ENCODE results near the gene SLC5A5. TPM values are rescaled to one million over a fixed set of nuclear protein-coding genes. Genes with fewer than 3 reads are reported as not detected.

Gene SLC5A5
- total RNA-seq, 1 donor from 2014 or later, result not detected

DNA sequence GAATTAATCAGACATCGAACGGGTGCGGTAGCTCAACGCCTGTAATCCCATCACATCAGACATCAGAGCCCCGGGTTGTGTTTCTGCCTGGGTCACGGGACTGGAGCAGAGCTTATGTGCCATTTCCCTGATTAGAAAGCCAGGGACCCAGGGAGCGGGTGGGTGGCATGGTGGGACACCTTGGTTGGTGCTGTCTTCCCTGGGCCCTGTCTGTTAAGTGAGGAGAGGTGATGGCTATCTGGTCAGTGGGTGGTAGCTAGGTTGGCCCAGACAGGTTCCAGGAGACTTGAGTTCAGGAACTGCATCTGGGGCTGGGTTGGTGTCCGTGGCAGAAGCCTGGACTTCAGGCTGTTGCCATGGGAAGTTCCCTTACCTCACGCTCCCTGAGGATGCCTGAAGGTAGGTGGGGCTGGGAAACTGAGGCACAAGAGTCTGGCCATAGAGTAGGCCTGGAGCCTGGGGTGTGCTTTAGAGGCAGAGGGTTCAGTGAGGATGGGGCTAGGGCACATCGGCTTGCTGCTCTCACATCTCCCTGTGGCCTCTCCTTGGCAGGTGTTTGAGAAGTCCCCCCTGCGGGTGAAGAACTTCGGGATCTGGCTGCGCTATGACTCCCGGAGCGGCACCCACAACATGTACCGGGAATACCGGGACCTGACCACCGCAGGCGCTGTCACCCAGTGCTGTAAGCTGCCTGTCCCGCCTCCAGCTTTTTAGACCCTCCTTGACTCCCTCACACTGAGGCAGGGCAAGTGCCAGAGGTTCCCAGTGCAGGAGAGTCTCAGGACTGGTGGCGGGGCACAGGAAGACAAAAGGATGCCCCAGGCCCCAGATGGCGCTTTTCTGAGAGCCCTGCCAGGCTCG, 10.0 kb upstream of the SLC5A5 start:
- Histone ChIP-seq H3K9ac (ENCODE audit: low read depth in 1 of 3, low read length in 3 of 3) (peak overlapping the region; percentile 66 to 97 (median 85)), H3K4me3 (ENCODE audit: low read length in 3 of 3) (peak overlapping the region; percentile 51 to 97 (median 82)), H3K27ac (ENCODE audit: low read depth, low read length) (peak overlapping the region; percentile 90), H3K9me3 (ENCODE audit: control insufficient read depth in 3 of 3, low read length in 3 of 3) (no peaks in the 10 kb centered on the region), H3K4me1 (ENCODE audit: control insufficient read depth in 3 of 3, insufficient read depth in 3 of 3, low read length in 3 of 3) (peaks cover 31 to 56% (median 52%) of the 10 kb centered on the region in 3 donors), H3K36me3 (ENCODE audit: control insufficient read depth in 3 of 3, insufficient read depth in 3 of 3, low read length in 3 of 3) (peaks cover 37 to 49% (median 44%) of the 10 kb centered on the region in 3 donors), H3K27me3 (ENCODE audit: control insufficient read depth in 3 of 3, insufficient read depth in 3 of 3, low read length in 3 of 3) (no peaks in the 10 kb centered on the region)

DNA sequence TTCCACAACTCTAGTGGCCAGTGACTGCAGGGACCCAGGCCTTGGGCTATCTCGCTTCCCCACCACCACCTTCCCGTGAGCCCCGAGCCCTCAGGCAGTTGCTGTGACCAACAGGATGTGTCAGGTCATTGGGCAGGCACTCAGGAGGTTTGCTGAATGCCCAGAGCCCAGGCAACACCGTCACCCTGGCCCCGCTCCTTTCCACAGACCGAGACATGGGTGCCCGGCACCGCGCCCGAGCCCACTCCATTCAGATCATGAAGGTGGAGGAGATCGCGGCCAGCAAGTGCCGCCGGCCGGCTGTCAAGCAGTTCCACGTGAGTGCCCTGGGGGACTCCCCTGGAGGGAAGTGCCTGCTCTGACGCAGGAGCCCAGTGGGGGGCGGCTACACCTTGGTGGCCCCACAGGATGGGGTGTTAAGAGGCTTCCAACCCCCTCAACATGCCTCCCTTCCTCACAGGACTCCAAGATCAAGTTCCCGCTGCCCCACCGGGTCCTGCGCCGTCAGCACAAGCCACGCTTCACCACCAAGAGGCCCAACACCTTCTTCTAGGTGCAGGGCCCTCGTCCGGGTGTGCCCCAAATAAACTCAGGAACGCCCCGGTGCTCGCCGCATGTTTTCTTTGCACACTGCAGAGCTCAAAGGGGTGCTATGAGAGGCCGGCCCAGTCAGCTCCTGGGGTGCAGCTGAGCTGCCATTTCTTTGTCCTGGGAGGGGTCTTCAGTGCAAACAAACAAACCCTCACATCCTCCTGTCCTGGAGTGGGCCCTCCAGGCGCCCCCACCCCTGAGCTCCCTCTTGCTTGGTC, 8.8 kb upstream of the SLC5A5 start:
- H3K27me3 ChIP-seq (ENCODE audit: control insufficient read depth in 3 of 3, insufficient read depth in 3 of 3, low read length in 3 of 3), result no peaks in the 10 kb centered on the region
- H3K9me3 ChIP-seq (ENCODE audit: control insufficient read depth in 3 of 3, low read length in 3 of 3), result no peaks in the 10 kb centered on the region
- H3K4me1 ChIP-seq (ENCODE audit: control insufficient read depth in 3 of 3, insufficient read depth in 3 of 3, low read length in 3 of 3), result peaks cover 31 to 56% (median 52%) of the 10 kb centered on the region in 3 donors
- H3K36me3 ChIP-seq (ENCODE audit: control insufficient read depth in 3 of 3, insufficient read depth in 3 of 3, low read length in 3 of 3), result peaks cover 37 to 49% (median 44%) of the 10 kb centered on the region in 3 donors
- H3K27ac ChIP-seq (ENCODE audit: low read depth, low read length), result peak overlapping the region; percentile 79
- H3K9ac ChIP-seq (ENCODE audit: low read depth in 1 of 3, low read length in 3 of 3), result peak overlapping the region in 1 of 3 donors; percentile 97
- H3K4me3 ChIP-seq (ENCODE audit: low read length in 3 of 3), result peak overlapping the region in 1 of 3 donors; percentile 13

GRCh38 chr19:17863520-17864182, 8.1 kb upstream of the SLC5A5 start:
- Histone ChIP-seq H3K9me3 (ENCODE audit: control insufficient read depth in 3 of 3, low read length in 3 of 3) (no peaks in the 10 kb centered on the region), H3K36me3 (ENCODE audit: control insufficient read depth in 3 of 3, insufficient read depth in 3 of 3, low read length in 3 of 3) (peaks cover 37 to 49% (median 44%) of the 10 kb centered on the region in 3 donors), H3K27ac (ENCODE audit: low read depth, low read length) (peak overlapping the region; percentile 79), H3K4me1 (ENCODE audit: control insufficient read depth in 3 of 3, insufficient read depth in 3 of 3, low read length in 3 of 3) (peaks cover 31 to 56% (median 52%) of the 10 kb centered on the region in 3 donors), H3K9ac (ENCODE audit: low read depth in 1 of 3, low read length in 3 of 3) (peak overlapping the region in 1 of 3 donors; percentile 97), H3K27me3 (ENCODE audit: control insufficient read depth in 3 of 3, insufficient read depth in 3 of 3, low read length in 3 of 3) (no peaks in the 10 kb centered on the region), H3K4me3 (ENCODE audit: low read length in 3 of 3) (peak overlapping the region in 1 of 3 donors; percentile 13)

DNA sequence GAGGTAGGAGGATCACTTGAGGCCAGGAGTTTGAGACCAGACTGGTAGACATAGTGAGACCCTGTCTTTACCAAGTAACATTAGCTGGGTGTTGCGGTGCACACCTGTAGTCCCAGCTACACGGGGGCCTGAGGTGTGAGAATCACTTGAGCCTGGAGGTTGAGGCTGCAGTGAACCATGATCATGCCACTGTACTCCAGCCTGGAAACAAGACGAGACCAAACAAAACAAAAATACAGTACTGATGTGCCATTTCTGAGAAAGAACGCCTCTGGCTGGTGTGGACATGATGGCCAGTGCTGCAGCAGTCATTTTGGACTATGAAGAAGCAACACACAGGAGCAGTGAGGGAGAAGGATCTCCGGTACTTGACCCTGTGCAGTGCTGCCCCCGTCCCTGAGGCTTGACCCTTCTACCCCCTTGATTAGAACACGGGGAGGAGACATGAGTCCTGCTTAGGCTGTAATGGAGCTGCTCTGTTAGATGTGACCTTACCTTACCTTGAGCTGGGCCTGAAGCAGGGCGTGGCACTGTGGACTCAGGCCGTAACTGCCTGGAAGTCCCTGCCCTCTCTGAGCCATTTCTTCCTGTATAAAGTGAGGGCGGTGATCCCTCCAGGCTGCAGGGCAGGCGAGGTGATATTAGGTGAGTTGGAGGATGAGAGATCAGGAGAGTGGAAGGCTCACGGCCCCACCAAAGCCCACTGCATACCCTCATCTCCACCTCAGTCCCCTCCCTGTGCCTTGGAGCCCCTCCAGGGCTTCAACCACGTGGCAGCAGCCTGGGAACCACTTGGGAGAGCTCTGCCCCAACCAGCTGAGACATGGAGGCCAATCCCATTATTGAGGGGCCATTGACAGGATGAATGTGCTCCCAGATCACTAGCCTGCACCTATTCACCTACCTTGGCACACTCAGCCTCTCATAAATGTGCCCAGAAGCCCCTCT, 6.1 kb upstream of the SLC5A5 start:
- Histone ChIP-seq H3K4me1 (ENCODE audit: control insufficient read depth in 3 of 3, insufficient read depth in 3 of 3, low read length in 3 of 3) (peaks cover 28 to 48% (median 47%) of the 10 kb centered on the region in 3 donors), H3K36me3 (ENCODE audit: control insufficient read depth in 3 of 3, insufficient read depth in 3 of 3, low read length in 3 of 3) (peaks cover 37 to 49% (median 42%) of the 10 kb centered on the region in 3 donors), H3K9me3 (ENCODE audit: control insufficient read depth in 3 of 3, low read length in 3 of 3) (no peaks in the 10 kb centered on the region), H3K9ac (ENCODE audit: low read depth in 1 of 3, low read length in 3 of 3) (peak overlapping the region in 1 of 3 donors; percentile 33), H3K4me3 (ENCODE audit: low read length in 3 of 3) (no peak overlapping the region), H3K27ac (ENCODE audit: low read depth, low read length) (peak overlapping the region; percentile 7), H3K27me3 (ENCODE audit: control insufficient read depth in 3 of 3, insufficient read depth in 3 of 3, low read length in 3 of 3) (peaks cover 7 to 14% (median 7%) of the 10 kb centered on the region in 3 donors)

DNA sequence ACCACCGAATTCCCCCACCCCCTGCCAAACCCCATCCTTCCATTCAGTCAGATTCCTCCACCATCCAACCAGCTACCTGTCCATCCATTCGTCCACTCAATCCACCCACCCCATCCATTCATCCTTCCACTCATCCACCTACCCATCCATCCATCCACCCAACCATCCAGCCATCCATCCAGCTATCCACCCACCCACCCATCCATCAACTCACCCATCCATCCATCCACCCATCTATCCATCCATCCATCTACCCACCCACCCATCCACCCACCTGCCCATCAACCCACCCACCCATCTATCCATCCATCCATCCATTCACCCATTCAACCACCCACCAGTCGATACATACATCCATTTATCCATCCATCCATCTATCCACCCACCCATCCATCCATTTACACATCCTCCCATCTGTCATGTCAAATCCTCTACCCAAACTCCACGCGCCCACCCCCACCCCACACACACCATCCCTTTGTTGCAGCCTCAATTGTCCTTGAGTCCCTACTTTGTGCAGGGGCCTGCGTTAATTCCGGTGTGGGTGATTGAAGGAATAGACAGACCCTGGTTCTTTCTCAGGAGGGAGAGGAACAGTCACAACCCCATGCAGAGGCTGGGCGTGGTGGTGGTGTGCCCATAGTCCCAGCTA, 5.3 kb upstream of the SLC5A5 start:
- peaks cover 35 to 42% (median 36%) of the 10 kb centered on the region in 3 donors for H3K36me3 ChIP-seq (ENCODE audit: control insufficient read depth in 3 of 3, insufficient read depth in 3 of 3, low read length in 3 of 3)
- peaks cover 15 to 22% (median 15%) of the 10 kb centered on the region in 3 donors for H3K27me3 ChIP-seq (ENCODE audit: control insufficient read depth in 3 of 3, insufficient read depth in 3 of 3, low read length in 3 of 3)
- peaks cover 20 to 40% (median 39%) of the 10 kb centered on the region in 3 donors for H3K4me1 ChIP-seq (ENCODE audit: control insufficient read depth in 3 of 3, insufficient read depth in 3 of 3, low read length in 3 of 3)
- H3K27ac ChIP-seq (ENCODE audit: low read depth, low read length), result no peak overlapping the region
- H3K9ac ChIP-seq (ENCODE audit: low read depth in 1 of 3, low read length in 3 of 3), result peak overlapping the region in 1 of 3 donors; percentile 33
- H3K4me3 ChIP-seq (ENCODE audit: low read length in 3 of 3), result no peak overlapping the region
- no peaks in the 10 kb centered on the region for H3K9me3 ChIP-seq (ENCODE audit: control insufficient read depth in 3 of 3, low read length in 3 of 3)

- no peak overlapping the region for H3K27ac ChIP-seq (ENCODE audit: low read depth, low read length)
- H3K27me3 ChIP-seq (ENCODE audit: control insufficient read depth in 3 of 3, insufficient read depth in 3 of 3, low read length in 3 of 3), result peaks cover 21 to 28% (median 21%) of the 10 kb centered on the region in 3 donors
- no peak overlapping the region for H3K4me3 ChIP-seq (ENCODE audit: low read length in 3 of 3)
- no peaks in the 10 kb centered on the region for H3K9me3 ChIP-seq (ENCODE audit: control insufficient read depth in 3 of 3, low read length in 3 of 3)
- peaks cover 29 to 36% (median 30%) of the 10 kb centered on the region in 3 donors for H3K36me3 ChIP-seq (ENCODE audit: control insufficient read depth in 3 of 3, insufficient read depth in 3 of 3, low read length in 3 of 3)
- no peak overlapping the region for H3K9ac ChIP-seq (ENCODE audit: low read depth in 1 of 3, low read length in 3 of 3)
- H3K4me1 ChIP-seq (ENCODE audit: control insufficient read depth in 3 of 3, insufficient read depth in 3 of 3, low read length in 3 of 3), result peaks cover 14 to 37% (median 33%) of the 10 kb centered on the region in 3 donors
Observed at GRCh38 chr19:17866964-17867486, 4.7 kb upstream of the SLC5A5 start.

- H3K4me1 ChIP-seq (ENCODE audit: control insufficient read depth in 3 of 3, insufficient read depth in 3 of 3, low read length in 3 of 3), result peaks cover 7 to 22% (median 17%) of the 10 kb centered on the region in 3 donors
- H3K36me3 ChIP-seq (ENCODE audit: control insufficient read depth in 3 of 3, insufficient read depth in 3 of 3, low read length in 3 of 3), result peaks cover 13 to 19% (median 18%) of the 10 kb centered on the region in 3 donors
- H3K9me3 ChIP-seq (ENCODE audit: control insufficient read depth in 3 of 3, low read length in 3 of 3), result no peaks in the 10 kb centered on the region
- peaks cover 34 to 42% (median 36%) of the 10 kb centered on the region in 3 donors for H3K27me3 ChIP-seq (ENCODE audit: control insufficient read depth in 3 of 3, insufficient read depth in 3 of 3, low read length in 3 of 3)
- no peak overlapping the region for H3K27ac ChIP-seq (ENCODE audit: low read depth, low read length)
- no peak overlapping the region for H3K9ac ChIP-seq (ENCODE audit: low read depth in 1 of 3, low read length in 3 of 3)
- H3K4me3 ChIP-seq (ENCODE audit: low read length in 3 of 3), result no peak overlapping the region
Observed at GRCh38 chr19:17868669-17869068, 3.1 kb upstream of the SLC5A5 start.

DNA sequence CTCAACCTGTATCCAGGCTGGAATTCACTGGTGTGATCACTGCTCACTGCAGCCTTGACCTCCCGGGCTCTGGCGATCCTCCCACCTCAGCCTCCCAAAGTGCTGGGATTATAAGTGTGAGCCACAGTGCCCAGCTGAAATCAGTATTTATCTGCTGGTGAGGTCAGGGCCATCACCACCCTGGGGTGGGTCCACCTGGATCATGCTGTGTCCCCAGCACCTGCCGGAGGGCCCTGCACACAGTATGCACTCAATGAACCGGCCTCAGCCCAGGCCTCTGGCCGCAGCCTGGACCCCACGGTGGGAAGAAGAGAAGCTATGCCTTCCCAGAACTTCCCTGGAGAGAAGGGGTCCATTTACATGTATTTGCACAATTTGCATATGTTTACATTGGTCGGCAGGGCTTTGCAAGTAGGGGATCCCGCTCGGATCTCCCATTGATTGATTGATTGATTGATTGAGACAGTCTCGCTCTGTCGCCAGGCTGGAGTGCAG, 2.6 kb upstream of the SLC5A5 start:
- peaks cover 8 to 14% (median 13%) of the 10 kb centered on the region in 3 donors for H3K36me3 ChIP-seq (ENCODE audit: control insufficient read depth in 3 of 3, insufficient read depth in 3 of 3, low read length in 3 of 3)
- no peak overlapping the region for H3K4me3 ChIP-seq (ENCODE audit: low read length in 3 of 3)
- no peak overlapping the region for H3K27ac ChIP-seq (ENCODE audit: low read depth, low read length)
- H3K9me3 ChIP-seq (ENCODE audit: control insufficient read depth in 3 of 3, low read length in 3 of 3), result no peaks in the 10 kb centered on the region
- H3K4me1 ChIP-seq (ENCODE audit: control insufficient read depth in 3 of 3, insufficient read depth in 3 of 3, low read length in 3 of 3), result peaks cover 2 to 18% (median 12%) of the 10 kb centered on the region in 3 donors
- peaks cover 38 to 46% (median 40%) of the 10 kb centered on the region in 3 donors for H3K27me3 ChIP-seq (ENCODE audit: control insufficient read depth in 3 of 3, insufficient read depth in 3 of 3, low read length in 3 of 3)
- no peak overlapping the region for H3K9ac ChIP-seq (ENCODE audit: low read depth in 1 of 3, low read length in 3 of 3)
